Prostate gland (tissue), 2 donors: ENCODE data around the gene MICALL1.

ENCODE experiments used
- POLR2A ChIP-seq: fragments of 450-650 bp; IDR thresholded peaks from one replicate; pipeline ENCODE4 v1.6.1; 2016; ENCODE audit warnings: antibody characterized with exemption, mild to moderate bottlenecking
- POLR2AphosphoS5 ChIP-seq: sonication (generic); formaldehyde crosslinking; IDR thresholded peaks from one replicate; pipeline ENCODE4 v1.6.1; 2017; ENCODE audit warnings: antibody characterized with exemption
- TF ChIP-seq, protein P1 (sequence below), 4 experiments: fragments of 200-600 bp in 2 of 4; fragments of 450-650 bp in 2 of 4; sonication (generic) in 2 of 4; IDR thresholded peaks; 1 replicate in 3 of 4; 2 replicates in 1 of 4; pipeline ENCODE4 v1.5.1; 2016 to 2019; ENCODE audit warnings: antibody characterized with exemption in 4 of 4, mild to moderate bottlenecking in 2 of 4, moderate library complexity in 2 of 4

DNA sequence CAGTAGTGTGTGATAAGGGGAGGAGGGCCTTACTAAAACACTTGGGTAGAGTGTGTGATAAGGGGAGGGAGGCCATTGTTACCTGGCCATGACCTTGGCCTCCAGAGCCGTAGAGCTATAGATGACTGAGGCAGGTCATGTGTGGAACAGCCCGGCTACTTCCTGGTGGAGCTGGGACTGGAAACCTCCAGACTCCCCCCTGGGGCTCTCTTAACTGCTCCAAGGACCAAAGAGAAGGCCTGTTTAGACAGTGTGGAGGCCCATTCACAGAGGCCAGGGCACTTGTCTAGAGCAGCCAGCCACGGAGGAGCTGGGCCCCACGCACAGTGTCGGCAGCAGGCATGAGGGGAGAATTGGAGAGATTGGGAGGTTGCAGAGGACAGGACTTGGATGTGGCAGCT lies 12.5 kb upstream of the MICALL1 start:
- TF ChIP-seq, protein P1, sequence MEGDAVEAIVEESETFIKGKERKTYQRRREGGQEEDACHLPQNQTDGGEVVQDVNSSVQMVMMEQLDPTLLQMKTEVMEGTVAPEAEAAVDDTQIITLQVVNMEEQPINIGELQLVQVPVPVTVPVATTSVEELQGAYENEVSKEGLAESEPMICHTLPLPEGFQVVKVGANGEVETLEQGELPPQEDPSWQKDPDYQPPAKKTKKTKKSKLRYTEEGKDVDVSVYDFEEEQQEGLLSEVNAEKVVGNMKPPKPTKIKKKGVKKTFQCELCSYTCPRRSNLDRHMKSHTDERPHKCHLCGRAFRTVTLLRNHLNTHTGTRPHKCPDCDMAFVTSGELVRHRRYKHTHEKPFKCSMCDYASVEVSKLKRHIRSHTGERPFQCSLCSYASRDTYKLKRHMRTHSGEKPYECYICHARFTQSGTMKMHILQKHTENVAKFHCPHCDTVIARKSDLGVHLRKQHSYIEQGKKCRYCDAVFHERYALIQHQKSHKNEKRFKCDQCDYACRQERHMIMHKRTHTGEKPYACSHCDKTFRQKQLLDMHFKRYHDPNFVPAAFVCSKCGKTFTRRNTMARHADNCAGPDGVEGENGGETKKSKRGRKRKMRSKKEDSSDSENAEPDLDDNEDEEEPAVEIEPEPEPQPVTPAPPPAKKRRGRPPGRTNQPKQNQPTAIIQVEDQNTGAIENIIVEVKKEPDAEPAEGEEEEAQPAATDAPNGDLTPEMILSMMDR (IDR thresholded peaks at IDR 0.05), result no peak
- no peak for TF ChIP-seq POLR2AphosphoS5
- no peak for TF ChIP-seq POLR2A
